ENCODE results near the gene NEURL4. TPM values are rescaled to one million over a fixed set of nuclear protein-coding genes. Genes with fewer than 3 reads are reported as not detected.

The NEURL4 gene
- total and polyA plus RNA-seq, 2 experiments from 2014 or later, result 6.3 to 42.3 TPM

DNA sequence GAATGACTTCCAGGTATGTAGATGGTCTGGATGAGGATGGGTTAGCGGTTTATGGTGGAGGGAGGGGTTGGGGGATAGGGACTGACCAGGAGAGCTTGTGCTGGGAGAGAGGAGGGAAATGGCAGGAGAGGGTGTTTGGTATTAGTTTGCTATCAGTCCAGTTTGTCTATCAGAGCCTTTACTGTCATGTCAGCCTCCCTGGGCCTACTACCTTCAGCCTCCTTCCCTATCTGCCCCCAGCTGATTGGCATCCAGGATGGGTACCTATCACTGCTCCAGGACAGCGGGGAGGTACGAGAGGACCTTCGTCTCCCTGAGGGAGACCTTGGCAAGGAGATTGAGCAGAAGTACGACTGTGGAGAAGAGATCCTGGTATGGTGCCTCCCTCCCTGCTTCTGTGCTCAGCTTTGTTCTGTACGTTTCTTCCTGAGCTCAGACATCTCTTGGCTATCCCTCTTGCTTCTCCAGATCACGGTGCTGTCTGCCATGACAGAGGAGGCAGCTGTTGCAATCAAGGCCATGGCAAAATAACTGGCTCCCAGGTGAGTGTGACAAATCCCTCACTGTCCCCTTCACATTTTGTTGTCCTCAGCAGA lies 17.9 kb downstream of the NEURL4 start:
- peaks cover 75% of the 10 kb centered on the region for H3F3A ChIP-seq (replicated peaks; ENCODE audit: low read depth)
- H3K4me2 ChIP-seq, result no peak overlapping the region
- Mint-ChIP-seq H3K4me1 (peaks cover 53% of the 10 kb centered on the region), H3K36me3 (ENCODE audit: low read depth) (peaks cover 70% of the 10 kb centered on the region), H3K4me3 (peak overlapping the region; percentile 98), H3K9me3 (peaks cover 7% of the 10 kb centered on the region; the same call in 2 of the 3 replicates), H3K27me3 (ENCODE audit: insufficient read depth, low read depth, poor library complexity) (peaks cover 50% of the 10 kb centered on the region), H3K27ac (no peak overlapping the region)
- no peak overlapping the region; the same call in 1 of the 2 replicates for H3K27ac ChIP-seq (ENCODE audit: low read depth)
- peaks cover 43% of the 10 kb centered on the region for H3K79me2 ChIP-seq (replicated peaks; ENCODE audit: insufficient read depth)
- no peaks in the 10 kb centered on the region for H3K27me3 ChIP-seq (ENCODE audit: insufficient read depth)
- H3K4me3 ChIP-seq, result no peak overlapping the region
- ATAC-seq (no peak), DNase-seq (ENCODE audit: low spot score) (no peak)
- TF ChIP-seq CREB1 (CRISPR knock-in tag; IDR thresholded peaks at IDR 0.05; ENCODE audit: low read depth) (no peak), ZNF331 (CRISPR knock-in tag; IDR thresholded peaks at IDR 0.05; ENCODE audit: low read depth) (no peak), POLR2AphosphoS5 (IDR thresholded peaks at IDR 0.05; ENCODE audit: low read depth) (no peak), ZNF114 (CRISPR knock-in tag; IDR thresholded peaks at IDR 0.05) (no peak), STAT1 (IDR thresholded peaks at IDR 0.05; ENCODE audit: unreplicated experiment) (no peak), EZH2 (IDR thresholded peaks at IDR 0.05; ENCODE audit: low read depth, unreplicated experiment) (no peak), JUNB (IDR thresholded peaks at IDR 0.05; ENCODE audit: unreplicated experiment) (no peak), NANOG (IDR thresholded peaks at IDR 0.05; ENCODE audit: borderline replicate concordance) (no peak)
- TF ChIP-seq, protein P1, sequence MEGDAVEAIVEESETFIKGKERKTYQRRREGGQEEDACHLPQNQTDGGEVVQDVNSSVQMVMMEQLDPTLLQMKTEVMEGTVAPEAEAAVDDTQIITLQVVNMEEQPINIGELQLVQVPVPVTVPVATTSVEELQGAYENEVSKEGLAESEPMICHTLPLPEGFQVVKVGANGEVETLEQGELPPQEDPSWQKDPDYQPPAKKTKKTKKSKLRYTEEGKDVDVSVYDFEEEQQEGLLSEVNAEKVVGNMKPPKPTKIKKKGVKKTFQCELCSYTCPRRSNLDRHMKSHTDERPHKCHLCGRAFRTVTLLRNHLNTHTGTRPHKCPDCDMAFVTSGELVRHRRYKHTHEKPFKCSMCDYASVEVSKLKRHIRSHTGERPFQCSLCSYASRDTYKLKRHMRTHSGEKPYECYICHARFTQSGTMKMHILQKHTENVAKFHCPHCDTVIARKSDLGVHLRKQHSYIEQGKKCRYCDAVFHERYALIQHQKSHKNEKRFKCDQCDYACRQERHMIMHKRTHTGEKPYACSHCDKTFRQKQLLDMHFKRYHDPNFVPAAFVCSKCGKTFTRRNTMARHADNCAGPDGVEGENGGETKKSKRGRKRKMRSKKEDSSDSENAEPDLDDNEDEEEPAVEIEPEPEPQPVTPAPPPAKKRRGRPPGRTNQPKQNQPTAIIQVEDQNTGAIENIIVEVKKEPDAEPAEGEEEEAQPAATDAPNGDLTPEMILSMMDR (conservative IDR thresholded peaks at IDR 0.05; ENCODE audit: low read depth in 2 of 2), result no peak
- TF ChIP-seq, protein P2, sequence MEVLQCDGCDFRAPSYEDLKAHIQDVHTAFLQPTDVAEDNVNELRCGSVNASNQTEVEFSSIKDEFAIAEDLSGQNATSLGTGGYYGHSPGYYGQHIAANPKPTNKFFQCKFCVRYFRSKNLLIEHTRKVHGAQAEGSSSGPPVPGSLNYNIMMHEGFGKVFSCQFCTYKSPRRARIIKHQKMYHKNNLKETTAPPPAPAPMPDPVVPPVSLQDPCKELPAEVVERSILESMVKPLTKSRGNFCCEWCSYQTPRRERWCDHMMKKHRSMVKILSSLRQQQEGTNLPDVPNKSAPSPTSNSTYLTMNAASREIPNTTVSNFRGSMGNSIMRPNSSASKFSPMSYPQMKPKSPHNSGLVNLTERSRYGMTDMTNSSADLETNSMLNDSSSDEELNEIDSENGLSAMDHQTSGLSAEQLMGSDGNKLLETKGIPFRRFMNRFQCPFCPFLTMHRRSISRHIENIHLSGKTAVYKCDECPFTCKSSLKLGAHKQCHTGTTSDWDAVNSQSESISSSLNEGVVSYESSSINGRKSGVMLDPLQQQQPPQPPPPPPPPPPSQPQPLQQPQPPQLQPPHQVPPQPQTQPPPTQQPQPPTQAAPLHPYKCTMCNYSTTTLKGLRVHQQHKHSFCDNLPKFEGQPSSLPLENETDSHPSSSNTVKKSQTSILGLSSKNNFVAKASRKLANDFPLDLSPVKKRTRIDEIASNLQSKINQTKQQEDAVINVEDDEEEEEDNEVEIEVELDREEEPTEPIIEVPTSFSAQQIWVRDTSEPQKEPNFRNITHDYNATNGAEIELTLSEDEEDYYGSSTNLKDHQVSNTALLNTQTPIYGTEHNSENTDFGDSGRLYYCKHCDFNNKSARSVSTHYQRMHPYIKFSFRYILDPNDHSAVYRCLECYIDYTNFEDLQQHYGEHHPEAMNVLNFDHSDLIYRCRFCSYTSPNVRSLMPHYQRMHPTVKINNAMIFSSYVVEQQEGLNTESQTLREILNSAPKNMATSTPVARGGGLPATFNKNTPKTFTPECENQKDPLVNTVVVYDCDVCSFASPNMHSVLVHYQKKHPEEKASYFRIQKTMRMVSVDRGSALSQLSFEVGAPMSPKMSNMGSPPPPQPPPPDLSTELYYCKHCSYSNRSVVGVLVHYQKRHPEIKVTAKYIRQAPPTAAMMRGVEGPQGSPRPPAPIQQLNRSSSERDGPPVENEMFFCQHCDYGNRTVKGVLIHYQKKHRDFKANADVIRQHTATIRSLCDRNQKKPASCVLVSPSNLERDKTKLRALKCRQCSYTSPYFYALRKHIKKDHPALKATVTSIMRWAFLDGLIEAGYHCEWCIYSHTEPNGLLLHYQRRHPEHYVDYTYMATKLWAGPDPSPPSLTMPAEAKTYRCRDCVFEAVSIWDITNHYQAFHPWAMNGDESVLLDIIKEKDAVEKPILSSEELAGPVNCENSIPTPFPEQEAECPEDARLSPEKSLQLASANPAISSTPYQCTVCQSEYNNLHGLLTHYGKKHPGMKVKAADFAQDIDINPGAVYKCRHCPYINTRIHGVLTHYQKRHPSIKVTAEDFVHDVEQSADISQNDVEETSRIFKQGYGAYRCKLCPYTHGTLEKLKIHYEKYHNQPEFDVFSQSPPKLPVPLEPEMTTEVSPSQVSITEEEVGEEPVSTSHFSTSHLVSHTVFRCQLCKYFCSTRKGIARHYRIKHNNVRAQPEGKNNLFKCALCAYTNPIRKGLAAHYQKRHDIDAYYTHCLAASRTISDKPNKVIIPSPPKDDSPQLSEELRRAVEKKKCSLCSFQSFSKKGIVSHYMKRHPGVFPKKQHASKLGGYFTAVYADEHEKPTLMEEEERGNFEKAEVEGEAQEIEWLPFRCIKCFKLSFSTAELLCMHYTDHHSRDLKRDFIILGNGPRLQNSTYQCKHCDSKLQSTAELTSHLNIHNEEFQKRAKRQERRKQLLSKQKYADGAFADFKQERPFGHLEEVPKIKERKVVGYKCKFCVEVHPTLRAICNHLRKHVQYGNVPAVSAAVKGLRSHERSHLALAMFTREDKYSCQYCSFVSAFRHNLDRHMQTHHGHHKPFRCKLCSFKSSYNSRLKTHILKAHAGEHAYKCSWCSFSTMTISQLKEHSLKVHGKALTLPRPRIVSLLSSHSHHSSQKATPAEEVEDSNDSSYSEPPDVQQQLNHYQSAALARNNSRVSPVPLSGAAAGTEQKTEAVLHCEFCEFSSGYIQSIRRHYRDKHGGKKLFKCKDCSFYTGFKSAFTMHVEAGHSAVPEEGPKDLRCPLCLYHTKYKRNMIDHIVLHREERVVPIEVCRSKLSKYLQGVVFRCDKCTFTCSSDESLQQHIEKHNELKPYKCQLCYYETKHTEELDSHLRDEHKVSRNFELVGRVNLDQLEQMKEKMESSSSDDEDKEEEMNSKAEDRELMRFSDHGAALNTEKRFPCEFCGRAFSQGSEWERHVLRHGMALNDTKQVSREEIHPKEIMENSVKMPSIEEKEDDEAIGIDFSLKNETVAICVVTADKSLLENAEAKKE (CRISPR knock-in tag; IDR thresholded peaks at IDR 0.05), result no peak
- TF ChIP-seq, protein P3, sequence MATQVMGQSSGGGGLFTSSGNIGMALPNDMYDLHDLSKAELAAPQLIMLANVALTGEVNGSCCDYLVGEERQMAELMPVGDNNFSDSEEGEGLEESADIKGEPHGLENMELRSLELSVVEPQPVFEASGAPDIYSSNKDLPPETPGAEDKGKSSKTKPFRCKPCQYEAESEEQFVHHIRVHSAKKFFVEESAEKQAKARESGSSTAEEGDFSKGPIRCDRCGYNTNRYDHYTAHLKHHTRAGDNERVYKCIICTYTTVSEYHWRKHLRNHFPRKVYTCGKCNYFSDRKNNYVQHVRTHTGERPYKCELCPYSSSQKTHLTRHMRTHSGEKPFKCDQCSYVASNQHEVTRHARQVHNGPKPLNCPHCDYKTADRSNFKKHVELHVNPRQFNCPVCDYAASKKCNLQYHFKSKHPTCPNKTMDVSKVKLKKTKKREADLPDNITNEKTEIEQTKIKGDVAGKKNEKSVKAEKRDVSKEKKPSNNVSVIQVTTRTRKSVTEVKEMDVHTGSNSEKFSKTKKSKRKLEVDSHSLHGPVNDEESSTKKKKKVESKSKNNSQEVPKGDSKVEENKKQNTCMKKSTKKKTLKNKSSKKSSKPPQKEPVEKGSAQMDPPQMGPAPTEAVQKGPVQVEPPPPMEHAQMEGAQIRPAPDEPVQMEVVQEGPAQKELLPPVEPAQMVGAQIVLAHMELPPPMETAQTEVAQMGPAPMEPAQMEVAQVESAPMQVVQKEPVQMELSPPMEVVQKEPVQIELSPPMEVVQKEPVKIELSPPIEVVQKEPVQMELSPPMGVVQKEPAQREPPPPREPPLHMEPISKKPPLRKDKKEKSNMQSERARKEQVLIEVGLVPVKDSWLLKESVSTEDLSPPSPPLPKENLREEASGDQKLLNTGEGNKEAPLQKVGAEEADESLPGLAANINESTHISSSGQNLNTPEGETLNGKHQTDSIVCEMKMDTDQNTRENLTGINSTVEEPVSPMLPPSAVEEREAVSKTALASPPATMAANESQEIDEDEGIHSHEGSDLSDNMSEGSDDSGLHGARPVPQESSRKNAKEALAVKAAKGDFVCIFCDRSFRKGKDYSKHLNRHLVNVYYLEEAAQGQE (IDR thresholded peaks at IDR 0.05; ENCODE audit: unreplicated experiment), result no peak
- TF ChIP-seq, protein P4, sequence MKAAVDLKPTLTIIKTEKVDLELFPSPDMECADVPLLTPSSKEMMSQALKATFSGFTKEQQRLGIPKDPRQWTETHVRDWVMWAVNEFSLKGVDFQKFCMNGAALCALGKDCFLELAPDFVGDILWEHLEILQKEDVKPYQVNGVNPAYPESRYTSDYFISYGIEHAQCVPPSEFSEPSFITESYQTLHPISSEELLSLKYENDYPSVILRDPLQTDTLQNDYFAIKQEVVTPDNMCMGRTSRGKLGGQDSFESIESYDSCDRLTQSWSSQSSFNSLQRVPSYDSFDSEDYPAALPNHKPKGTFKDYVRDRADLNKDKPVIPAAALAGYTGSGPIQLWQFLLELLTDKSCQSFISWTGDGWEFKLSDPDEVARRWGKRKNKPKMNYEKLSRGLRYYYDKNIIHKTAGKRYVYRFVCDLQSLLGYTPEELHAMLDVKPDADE (IDR thresholded peaks at IDR 0.05), result no peak
- no peak overlapping the region for H2AFZ ChIP-seq
- no peaks in the 10 kb centered on the region for H3K9me2 ChIP-seq (ENCODE audit: insufficient read depth)
- peaks cover 27% of the 10 kb centered on the region; the same call in 1 of the 2 replicates for H3K4me1 ChIP-seq (ENCODE audit: insufficient read depth)
- peaks cover 45% of the 10 kb centered on the region for H4K20me1 ChIP-seq (replicated peaks; ENCODE audit: insufficient read depth)
- H3K36me3 ChIP-seq (ENCODE audit: insufficient read depth), result peaks cover 37% of the 10 kb centered on the region

Data from GM23338 (cell line).